Measurements from ENCODE around the gene DCTN4.

GRCh38 chr5:150759334-150759583 is 442 bp upstream of the DCTN4 start:
- TF ChIP-seq CTCF (IDR thresholded peaks at IDR 0.05) (no peak), POLR2A (IDR thresholded peaks at IDR 0.05) (no peak)

Measured in Peyer's patch (tissue), 4 donors.